Brain microvascular endothelial cell (primary cell): ENCODE measurements around the gene CCT7.

Experiments used
- DNase-seq: peaks from one replicate; pipeline ENCODE4 v3.0.0-alpha.2; 2020
- H3K27ac ChIP-seq: fragments of 250-450 bp; sonication (Bioruptor Pico); 2 replicates; pipeline ENCODE4 v1.5.1; 2020; ENCODE audit warnings: mild to moderate bottlenecking, moderate library complexity
- H3K27me3 ChIP-seq: fragments of 250-450 bp; sonication (Bioruptor Pico); replicated peaks from 2 replicates; pipeline ENCODE4 v1.5.1; 2020; ENCODE audit warnings: mild to moderate bottlenecking
- H3K36me3 ChIP-seq: fragments of 250-450 bp; sonication (Bioruptor Pico); replicated peaks from 2 replicates; pipeline ENCODE4 v1.5.1; 2020; ENCODE audit warnings: mild to moderate bottlenecking
- H3K4me3 ChIP-seq: 2 replicates; pipeline ENCODE4 v1.5.1; 2011; ENCODE audit warnings: low read depth, mild to moderate bottlenecking, control low read depth, low read length, moderate library complexity
- CTCF ChIP-seq: IDR thresholded peaks from 2 replicates; pipeline ENCODE4 v1.5.1; 2011; ENCODE audit warnings: low read depth, mild to moderate bottlenecking, moderate library complexity, low read length, control low read depth, inconsistent platforms; ENCODE audit errors: missing control alignments
- in situ Hi-C: cut with HindIII; loops from 2 replicates; pipeline ENCODE4 v1.10.0; 2017; ENCODE audit warnings: low sequenced_read_pairs, low pct_ligation_motif_present

The CCT7 gene

DNA sequence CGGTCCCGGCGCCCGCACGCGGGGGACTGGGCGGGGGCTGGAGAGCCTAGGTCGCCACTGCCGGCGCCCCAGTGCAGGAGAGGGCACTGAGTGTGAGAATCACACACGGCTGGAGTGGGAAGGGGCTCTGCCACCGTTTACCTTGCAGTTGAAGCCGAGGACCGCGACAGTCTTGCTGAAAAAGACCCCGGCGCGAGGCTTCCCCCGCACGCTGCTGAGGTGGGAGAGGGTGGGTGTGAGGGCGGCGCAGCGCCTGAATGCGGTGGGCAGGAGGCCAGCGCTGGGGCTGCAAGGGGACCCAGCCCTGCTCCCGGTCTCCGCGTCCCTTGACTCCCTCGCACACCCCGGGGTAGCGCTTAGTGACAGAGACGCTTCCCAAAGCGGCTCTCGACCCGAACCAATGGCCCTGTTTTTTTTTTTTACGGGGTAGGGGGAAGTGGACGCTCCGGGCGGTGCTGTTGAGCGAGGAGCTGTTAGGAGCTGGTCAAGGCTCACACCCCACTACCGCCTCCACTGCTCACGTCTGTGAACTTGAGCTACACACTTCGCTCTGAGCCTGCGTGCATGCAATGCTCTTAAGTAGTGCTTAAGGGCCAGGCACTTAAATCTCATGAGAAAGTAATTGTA, 30.9 kb upstream of the CCT7 start:
- in situ Hi-C loops: no loop called here
- no peak for TF ChIP-seq CTCF
- Histone ChIP-seq H3K4me3 (no peak overlapping the region), H3K27me3 (peaks cover 44% of the 10 kb centered on the region), H3K36me3 (no peaks in the 10 kb centered on the region), H3K27ac (no peak overlapping the region)
- no peak for DNase-seq

GRCh38 chr2:73205611-73206010, 28.5 kb upstream of the CCT7 start:
- no peak for DNase-seq
- no peak for TF ChIP-seq CTCF
- Histone ChIP-seq H3K27ac (no peak overlapping the region), H3K27me3 (peaks cover 37% of the 10 kb centered on the region), H3K4me3 (no peak overlapping the region), H3K36me3 (no peaks in the 10 kb centered on the region)
- in situ Hi-C loops: no loop called here

- no peak for DNase-seq
- in situ Hi-C loops: no loop called here
- Histone ChIP-seq H3K4me3 (no peak overlapping the region), H3K27me3 (peaks cover 15% of the 10 kb centered on the region), H3K36me3 (no peaks in the 10 kb centered on the region), H3K27ac (no peak overlapping the region)
- TF ChIP-seq CTCF: no peak
Observed at GRCh38 chr2:73208258-73208657, 25.9 kb upstream of the CCT7 start.

DNA sequence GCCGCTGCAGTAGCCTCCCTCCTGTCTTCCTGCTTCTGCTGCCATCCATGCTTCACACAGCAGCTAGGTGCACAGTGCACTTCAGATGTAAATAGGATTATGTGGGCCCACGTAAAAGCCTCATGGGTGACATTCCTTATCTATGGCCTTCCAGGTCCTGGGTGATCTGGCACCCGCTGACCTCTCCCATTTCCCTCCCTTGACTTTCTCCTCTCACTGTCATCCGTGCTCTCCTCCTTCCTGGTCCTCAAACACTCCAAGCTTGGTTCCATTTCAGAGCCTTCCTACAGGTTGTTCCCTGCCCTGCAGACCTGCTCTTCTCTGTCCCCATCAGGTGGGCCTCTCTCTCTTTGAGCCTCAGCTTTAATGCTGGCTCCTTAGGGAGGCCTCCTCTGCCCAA, 24.1 kb upstream of the CCT7 start:
- Histone ChIP-seq H3K27ac (no peak overlapping the region), H3K4me3 (no peak overlapping the region), H3K27me3 (peaks cover 1% of the 10 kb centered on the region), H3K36me3 (no peaks in the 10 kb centered on the region)
- in situ Hi-C loops: no loop called here
- DNase-seq: no peak
- no peak for TF ChIP-seq CTCF

- no peak overlapping the region for H3K4me3 ChIP-seq
- no peaks in the 10 kb centered on the region for H3K27me3 ChIP-seq
- H3K36me3 ChIP-seq: no peaks in the 10 kb centered on the region
- no peak overlapping the region for H3K27ac ChIP-seq
- no peak for TF ChIP-seq CTCF
- in situ Hi-C loops: no loop called here
- no peak for DNase-seq
Observed at GRCh38 chr2:73210696-73211095, 23.4 kb upstream of the CCT7 start.

- Histone ChIP-seq H3K27ac (no peak overlapping the region), H3K36me3 (no peaks in the 10 kb centered on the region), H3K27me3 (no peaks in the 10 kb centered on the region), H3K4me3 (no peak overlapping the region)
- no peak for TF ChIP-seq CTCF
- in situ Hi-C loops: no loop called here
- DNase-seq: no peak
Observed at GRCh38 chr2:73212098-73212447, 22.0 kb upstream of the CCT7 start.
